Measurements from ENCODE around the gene TAF3.
"Not testable (repeated sequence)": the region's sequence is repeated elsewhere in the genome, so short reads cannot be mapped to it uniquely, and the experiment has no call there.

TAF3 gene

DNA sequence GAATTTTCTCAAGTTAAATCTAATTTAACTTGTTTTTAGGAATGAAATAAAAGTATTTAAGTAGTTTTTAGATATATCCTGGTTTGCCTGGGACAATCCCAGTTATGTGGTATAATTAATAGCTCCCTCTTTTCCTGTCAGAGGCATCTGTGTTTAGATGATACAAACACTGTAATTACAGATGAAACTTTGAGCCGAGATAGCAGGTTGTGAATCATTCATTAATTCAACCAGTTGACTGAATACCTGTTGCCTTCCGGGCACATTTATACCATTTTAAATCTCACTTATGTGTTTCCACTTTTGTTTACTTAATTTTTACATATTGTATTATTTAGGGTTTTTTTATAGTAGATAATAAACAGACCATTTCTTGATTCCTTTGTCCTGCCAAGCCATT lies 154.1 kb downstream of the TAF3 start:
- no peak for DNase-seq

DNA sequence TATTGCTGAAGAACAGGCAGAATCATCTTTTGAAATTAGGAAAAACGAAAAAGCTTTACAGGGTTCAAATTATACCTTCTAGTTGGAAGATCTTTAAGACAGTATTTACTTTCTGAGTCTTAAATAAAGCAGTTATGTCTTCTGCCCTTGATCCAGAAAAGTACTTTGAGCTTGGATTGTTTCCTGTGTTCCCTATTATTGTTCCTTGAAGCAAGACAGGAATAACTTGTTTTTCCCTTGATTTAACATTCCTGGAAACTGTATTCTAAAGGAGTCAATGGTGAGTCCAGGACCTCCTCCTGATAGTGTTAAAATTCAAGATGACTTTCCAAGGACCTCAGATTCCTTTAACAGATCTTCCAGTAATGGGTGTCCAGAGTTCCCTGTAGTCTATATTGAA lies 161.9 kb downstream of the TAF3 start:
- no peak for DNase-seq

DNA sequence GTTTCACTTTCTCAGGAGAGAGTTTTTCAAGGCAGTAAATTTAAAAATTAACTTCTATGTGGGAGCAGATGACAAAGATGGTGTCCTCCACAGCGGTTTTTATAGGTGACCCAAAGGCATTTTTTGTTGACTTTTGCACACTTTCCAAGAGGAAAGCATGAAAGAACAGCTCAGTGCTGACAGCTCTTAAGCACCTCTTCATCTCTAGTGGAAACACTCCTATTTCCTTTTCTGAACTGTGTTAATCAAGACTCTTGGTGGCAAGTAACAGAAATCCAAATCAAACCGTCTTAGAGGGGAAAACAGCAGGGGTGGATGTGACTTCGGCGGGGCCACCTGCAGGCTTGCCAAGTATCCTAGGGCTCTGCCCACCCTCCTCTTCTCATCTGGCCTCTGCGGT lies 164.4 kb downstream of the TAF3 start:
- no peak for DNase-seq

DNA sequence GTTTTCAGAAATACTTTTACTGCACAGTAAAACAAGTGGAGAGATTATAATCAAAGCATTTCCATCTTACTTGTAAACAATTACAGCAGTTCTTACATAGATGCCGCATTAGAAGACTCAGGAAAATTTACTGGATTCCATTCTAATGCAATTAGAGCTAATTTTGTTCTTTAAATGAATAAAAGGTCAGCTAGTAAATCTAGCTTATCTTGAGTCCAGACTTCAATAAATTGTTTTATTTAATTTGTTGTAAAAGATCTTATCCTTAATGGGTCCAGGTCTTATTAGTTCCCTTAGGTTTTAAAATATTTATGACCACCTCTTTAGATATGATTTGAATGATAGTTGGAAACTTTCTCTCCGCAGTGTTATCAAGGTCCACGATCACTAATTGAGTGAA lies 166.0 kb downstream of the TAF3 start:
- no peak for DNase-seq

DNA sequence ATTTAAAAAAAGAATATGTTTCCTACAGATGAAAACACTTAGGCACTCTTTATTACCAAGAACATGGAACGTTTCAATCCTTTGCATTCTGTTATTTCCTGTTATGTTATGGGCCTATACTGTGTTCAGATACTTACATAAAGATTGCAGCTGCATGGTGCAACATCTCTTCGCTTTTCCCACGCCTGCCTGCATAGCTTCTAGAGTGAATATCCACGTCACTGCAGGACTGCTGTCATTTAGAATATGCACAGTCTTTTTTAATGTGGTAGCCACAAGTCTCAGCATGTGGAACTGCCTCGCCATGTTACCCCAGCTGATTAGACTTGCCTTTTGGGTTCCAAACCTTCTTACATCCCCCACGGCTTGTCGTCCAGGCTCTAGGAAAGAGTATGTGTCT lies 166.6 kb downstream of the TAF3 start:
- DNase-seq: no peak

DNA sequence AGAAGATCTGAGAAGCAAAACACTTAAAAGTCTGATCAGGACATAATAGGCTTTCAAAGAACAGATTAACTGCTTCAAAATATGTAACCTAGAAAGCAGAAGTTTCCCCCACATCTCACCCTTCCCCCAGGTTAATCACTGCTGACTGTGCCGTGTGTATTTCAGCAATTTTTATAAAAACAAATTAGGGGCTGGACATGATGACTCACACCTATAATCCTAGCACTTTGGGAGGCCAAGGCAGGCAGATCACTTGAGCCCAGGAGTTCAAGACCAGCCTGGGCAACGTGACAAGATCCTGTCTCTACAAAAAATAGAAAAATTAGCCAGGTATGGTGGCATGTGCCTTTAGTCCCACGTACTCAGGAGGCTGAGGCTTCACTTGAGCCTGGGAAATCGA lies 168.5 kb downstream of the TAF3 start:
- no peak for DNase-seq

DNA sequence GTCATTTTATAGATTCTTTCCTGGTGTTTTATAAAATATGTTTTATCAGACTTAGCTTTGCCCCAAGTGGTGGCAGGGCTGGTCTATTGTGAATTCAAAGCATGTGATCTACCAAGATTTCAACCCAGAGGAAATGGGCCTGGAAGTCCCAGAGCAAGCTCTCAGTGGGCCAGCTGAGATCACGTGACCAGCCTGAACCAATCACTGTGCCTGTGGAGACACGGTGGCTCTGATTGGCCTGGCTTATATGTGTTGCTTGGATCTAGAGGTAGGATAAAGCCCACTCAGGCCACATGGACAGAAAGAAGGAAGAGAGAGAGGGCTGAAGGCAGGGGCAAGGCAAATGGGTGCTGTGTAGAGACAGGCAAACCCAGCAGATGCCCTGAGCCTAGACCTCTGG lies 170.7 kb downstream of the TAF3 start:
- DNase-seq: no peak

DNA sequence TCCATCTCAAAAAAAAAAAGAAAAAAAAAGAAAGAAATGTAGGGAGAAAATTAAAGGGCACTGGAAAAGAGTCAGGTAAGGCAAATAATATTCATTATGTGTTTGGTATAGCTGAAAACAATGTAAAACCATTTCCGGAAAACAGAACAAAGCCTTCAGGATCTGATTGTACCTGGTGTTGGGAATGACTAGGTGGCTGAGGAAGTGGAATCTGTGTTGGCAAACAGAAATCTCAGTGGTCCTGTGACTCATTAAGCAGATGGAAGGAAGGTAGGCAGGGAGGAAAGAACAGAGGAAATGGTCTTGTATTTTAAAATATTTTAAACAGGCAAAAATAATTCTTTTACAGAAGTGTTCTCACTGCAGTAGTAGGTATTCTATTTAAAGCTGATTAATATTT lies 180.5 kb downstream of the TAF3 start:
- no peak for DNase-seq

DNA sequence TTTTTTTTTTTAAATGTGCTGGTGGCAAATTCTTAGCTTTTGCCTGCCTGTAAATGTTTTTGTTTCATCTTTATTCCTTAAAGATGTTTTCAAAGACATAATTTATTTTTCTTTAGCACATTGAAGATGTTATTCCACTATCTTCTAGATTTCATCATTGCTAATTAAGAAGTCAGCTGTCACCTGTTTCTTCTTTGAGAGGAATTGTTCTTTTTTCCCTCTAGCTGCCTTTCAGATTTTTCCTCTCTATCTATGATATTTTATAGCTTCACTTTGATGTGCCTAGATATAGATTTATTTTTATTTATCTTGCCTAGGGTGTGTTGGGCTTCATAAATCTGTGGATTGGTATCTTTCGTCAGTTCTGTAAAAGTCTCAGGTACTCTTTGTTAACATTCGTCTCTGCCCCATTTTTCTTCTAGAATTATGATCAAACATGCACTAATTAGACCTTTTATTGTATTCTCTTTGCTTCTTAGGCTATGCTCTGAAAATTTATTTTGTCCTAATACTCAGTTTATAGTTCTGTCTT lies 186.2 kb downstream of the TAF3 start:
- DNase-seq: no peak

DNA sequence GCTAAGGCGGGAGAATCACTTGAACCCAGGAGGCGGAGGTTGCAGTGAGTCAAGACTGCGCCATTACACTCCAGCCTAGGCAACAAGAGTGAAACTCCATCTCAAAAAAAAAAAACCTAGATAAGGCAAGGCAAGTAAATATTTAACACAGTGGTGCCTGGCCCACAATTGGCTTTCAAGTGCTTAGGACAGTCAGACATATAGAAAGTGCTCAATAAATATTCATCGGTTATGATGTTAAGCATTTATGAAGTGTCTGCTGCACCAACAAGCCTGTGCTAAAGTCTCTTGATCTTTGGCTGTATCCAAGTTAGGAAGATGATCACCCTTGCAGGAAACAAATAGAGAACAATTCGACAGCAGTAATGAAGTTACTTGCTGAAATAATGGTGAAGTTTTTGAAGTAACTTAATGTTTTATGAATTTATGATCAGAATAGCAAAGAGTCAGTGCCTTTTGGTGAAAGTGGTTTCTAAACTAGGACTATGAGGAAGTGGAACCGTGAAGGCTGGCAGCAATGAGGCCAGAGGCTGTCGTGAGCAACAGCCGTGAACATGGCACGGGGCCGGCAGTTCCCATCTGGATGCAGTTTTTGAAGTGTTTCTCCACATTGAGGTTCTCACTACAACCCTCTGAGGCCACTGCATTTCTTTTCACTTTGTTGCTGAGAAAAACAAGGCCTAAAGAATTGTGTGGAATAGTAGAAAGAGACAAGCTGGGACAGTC lies 188.1 kb downstream of the TAF3 start:
- no peak for DNase-seq

DNA sequence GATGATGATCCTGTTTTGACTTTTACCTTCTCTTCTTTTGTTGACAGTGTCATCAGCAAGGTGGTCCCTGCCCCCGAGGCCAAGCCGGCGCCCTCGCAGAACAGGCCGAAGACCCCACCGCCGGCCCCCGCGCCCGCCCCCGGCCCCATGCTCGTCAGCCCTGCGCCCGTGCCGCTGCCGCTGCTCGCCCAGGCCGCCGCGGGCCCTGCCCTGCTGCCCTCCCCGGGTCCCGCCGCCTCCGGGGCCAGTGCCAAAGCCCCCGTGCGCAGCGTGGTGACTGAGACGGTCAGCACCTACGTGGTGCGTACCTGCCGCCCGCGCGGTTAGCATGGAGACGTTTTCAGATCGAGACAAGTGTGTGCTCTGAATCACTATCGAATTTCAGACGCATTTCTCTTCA lies 190.7 kb downstream of the TAF3 start:
- DNase-seq: no peak

DNA sequence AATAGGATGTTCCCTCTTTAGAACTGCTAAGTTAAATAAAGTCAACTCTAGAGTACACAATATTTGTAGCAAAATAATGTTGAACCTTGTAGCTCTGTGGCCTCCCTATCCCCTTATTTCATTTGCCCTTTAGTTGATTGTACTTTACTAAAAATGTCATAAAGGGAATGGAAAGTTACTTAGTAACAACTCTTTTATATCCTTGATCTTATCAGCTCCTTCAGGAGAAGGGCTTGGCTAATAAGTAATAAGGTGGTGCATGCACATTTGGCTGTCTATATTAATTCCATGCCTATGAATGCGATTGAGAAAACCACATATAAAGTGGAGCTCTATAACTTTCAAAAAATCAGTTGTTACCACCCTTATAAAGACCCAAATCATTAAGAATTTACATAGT lies 194.7 kb downstream of the TAF3 start:
- no peak for DNase-seq

DNA sequence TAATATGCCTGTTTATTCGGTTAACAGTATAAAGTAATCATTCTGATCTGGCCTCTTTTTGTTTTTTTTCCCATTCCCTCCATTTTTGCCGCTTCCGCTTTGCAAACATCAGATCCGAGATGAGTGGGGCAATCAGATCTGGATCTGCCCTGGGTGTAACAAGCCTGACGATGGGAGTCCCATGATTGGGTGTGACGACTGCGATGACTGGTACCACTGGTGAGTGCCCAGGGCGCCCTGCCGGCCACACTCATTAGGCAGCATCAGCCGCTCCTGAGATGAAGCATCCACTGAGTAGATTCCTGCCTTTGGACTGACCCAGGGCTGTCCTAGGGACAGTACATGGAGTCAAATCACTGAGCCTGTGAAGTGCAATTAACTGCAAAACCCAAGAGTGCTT lies 195.3 kb downstream of the TAF3 start:
- DNase-seq: no peak

DNA sequence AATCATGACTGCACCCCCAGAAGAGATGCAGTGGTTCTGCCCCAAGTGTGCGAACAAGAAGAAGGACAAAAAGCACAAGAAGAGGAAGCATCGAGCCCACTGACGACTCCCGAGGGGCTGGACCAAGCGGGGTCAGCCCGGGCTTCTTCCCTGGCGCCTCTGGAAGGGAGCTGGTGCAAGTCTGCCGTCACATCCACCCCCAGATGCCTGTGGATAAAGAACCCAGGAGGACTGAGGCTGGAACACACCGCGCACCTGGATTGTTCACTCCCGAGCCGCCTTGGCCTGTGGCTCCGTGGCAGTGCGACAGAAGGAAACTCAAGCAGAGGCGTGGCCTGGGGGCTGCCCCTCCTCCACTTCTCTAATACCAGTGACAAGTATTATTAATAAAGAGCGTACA lies 196.3 kb downstream of the TAF3 start:
- no peak for DNase-seq

DNA sequence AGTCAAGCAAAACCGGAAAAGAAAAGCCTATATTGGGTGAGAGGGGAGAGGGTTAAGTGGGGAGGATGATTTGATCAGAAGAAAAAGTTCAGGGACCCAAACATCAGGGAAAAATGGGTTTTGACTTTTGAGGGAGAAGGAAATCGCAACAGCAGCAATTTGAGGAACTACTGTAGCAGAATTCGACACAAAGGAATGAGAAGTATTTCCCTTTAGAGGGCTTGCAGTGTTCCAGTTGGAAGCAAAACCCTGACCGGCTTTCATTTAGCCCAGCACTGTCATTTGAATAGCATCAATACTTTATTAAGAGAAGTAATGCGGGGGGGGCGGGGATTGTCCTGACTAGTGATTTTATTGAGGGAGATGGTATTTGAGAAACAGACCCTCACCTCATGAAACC lies 199.0 kb downstream of the TAF3 start:
- no peak for DNase-seq

DNA sequence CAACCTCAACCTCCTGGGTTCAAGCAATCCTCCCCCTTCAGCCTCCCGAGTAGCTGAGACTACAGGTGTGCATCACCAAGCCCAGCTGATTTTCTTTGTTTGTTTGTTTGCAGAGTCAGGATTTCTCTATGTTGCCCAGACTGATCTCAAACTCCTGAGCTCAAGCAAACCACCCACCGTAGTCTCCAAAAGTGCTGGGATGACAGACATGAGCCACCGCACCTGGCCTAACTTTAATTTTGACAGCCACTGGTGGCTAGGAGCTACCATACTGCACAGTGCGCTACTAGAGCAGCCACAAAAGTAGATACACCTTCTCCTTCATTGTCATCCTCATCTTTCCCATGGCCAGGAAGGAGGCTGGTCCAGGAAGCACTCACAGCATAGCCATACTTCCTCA lies 205.0 kb downstream of the TAF3 start:
- DNase-seq: no peak

DNA sequence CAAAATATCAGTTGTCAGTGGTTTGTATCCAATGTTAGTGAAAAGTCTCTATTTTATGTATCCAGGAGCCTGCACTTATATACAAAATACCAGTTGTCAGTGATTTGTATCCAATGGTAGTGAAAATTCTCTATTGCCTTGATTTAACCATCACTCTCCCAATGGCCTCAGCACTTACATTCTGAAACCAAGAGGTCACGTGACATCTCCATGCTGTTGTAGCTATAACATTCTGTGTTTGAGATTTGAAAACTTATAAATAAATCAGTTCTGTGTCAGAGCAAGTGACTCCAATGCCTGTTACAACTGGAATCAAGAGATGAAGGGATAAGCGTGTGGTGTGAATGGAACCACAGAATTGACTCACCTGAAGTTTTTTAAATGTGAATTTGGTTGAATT lies 205.5 kb downstream of the TAF3 start:
- no peak for DNase-seq

DNA sequence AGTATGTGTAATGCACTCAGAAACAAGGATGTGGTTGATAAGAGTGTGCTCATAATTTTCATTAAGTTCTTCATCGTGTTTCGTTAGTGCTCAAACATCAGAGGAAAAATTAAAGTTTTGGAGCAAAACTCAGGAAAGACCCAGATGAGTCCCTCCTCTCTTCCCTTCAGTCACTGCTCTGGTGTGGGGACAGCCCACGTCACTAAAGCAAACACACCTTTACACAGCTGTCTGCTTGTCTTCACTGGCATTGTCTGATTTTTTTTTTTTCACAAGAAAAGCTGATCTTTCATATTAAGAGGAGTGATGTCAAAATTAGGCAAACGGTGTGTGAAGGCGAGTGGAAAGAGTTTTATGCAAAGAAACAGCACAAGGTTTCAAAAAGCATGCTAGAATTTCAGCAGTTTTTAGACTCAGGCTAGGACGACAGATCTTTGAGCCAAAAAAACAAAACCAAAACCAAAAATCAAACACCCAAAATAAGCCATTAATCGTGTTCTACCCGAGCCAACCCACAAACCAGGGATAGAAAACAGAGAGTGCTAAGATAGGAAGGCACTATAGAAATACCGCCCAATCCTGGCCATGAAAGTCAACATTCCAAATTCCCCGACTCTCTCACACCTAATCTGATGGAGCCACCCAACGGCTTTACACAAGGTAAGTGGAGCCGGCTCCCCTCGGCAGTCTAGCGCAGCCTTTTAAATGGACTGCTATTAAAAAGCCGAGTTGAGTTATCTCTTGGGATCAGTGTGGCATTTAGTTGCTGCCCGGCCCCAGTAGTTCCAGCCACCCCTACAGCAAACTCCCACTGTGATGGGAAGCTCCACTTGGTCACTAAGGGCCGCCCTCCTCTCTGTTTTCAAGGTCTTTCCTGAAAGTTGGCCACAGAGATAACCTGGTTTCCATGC lies 208.3 kb downstream of the TAF3 start:
- no peak for DNase-seq

DNA sequence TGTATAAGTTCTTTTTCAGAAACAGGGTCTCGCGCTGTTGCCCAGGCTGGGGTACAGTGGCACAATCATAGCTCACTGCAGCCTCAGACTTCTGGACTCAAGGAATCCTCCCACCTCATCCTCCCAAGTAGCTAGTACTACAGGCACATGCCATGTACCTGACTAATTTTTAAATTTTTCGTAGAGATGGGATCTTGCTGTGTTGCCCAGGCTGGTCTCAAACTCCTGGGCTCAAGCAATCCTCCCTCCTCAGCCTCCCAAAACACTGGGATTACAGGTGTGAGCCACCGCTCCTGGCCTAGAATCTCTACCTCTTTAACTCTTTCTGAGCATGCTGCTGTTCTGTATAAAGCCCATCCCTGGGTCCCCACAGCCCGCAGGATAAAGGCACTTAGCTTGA lies 212.9 kb downstream of the TAF3 start:
- DNase-seq: not testable (repeated sequence)

DNA sequence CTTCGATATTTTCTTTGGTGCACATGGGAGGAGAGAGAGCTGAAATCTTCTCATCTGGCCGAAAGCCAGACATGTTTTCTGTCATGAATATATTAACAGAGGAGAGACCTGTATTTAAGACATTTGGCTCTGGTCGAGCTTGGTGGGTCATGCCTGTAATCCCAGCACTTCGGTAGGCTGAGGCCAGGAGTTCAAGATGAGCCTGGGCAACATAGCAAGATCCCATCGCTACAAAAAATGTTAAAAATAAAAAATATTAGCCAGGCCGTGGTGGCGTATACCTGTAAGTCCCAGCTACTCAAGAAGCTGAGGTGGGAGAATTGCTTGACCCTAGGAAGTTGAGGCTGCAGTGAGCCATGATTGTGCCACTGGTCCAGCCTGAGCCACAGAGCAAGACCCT lies 214.3 kb downstream of the TAF3 start:
- no peak for DNase-seq

DNA sequence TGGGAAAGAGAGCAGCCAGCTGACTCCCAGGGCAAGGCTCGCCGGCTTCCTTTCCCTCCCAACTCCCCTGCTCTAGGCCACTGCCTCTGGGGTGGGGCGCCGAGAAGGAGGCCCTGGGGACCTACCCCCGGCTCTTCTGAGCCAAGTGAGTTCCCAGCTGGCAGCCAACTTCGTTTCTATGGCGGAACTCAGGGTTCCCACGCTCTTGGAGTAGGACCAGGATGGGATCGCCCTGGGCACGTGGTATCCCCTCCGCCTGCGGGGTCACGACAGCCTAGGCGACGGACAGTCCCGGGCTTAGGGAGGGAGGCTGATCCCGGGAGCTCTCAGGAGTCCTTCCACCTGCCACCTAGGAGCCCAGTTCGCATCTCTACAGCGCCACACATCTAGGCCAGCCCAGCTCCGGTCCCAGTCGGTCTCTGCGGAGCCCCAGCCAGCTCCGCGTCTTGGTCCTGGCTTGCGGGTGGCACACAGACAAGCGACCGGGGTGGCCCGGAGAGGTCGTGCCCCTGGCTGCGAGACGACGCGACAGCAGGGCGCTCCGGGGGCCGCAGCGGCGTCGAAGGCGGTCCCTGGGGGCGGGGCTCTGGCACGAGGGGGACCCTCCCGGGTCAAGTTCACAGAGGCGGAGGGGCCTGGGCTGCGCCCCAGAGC lies 215.6 kb downstream of the TAF3 start:
- no peak for DNase-seq

DNA sequence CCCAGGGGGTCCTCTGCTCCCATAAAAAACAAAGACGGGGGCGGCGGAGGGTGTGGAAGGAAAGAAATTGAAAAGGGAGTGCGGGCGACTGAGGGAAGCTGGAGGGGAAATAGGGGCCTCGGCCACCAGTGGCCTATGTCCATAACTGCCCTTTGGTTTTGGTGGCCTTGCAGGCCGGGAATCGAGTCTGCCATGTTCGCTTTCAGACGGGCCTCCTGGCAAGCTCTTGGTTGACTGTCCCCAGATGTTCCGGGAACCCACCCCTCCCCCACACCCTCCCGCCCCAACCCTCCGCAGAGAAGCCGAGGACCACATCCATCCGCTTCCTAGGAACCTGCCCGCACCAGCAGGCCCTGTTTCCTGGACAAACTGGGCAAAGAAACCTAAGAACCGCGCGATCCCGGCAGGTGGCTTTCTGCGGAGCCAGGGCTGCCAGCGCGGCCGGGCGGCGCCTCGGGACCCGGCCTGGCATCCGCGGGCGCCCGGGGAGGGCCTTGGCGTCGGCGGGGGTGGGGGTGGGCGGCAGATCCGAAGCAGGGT lies 216.2 kb downstream of the TAF3 start:
- DNase-seq: no peak

DNA sequence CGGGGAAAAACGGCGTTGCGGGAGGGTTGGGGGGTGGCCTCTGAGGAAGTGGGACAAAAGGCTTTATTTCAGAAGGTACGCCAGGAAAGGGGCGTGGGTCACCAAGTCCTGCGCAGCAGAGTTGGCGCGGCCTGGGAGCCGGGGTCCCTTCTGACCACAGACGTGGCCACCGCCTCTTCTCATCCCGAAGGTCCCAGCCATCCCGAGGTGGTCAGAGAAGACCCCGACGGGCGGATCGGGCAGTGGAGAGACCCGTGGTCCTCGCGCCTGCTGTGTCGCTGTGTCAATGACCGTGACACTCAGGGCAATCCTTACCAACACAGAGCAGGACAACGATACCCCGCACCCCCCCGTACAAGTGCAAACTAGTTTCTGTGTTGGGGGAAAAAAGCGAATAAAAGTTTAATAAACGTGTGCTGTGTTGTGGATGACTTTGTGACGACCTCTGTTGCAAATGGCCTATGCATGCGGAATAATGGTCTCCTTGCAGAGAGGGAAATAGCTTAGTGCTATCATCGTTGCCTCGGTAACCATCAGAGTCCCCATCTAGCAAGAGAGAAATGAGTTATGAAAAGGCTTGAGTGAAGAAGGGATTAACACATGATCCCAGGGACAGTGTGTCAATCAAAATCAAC lies 216.8 kb downstream of the TAF3 start:
- no peak for DNase-seq

Measured in NCI-H446 treated with DMSO at 0.1 percent for 48 hours (cell line).